ENCODE results near the gene NEDD8.
"Not testable (repeated sequence)": the region's sequence is repeated elsewhere in the genome, so short reads cannot be mapped to it uniquely, and the experiment has no call there.

Gene NEDD8

DNA sequence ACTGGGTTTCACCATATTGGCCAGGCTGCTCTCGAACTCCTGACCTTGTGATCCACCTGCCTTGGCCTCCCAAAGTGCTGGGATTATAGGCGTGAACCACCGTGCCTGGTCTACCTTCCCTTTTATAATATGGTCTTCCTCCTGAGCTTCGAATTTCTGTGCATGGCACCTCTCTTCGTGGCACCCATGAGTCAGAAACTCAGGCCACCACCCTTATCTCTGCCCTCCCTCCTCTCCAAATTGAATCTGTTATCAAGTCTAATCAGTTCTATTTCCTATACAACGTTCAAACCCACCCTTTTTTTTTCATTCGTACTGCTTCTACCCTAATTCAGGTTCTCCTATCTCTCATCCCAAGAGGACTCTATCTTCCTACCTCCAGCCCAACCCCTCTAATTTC is 15.3 kb upstream of the NEDD8 start:
- DNase-seq (ENCODE audit: low spot score) = no peak

GRCh38 chr14:24246765-24247212 is 14.6 kb upstream of the NEDD8 start:
- no peak for DNase-seq (ENCODE audit: low spot score)

GRCh38 chr14:24245350-24245749 is 13.2 kb upstream of the NEDD8 start:
- DNase-seq (ENCODE audit: low spot score) = not testable (repeated sequence)

GRCh38 chr14:24243336-24243836 is 11.2 kb upstream of the NEDD8 start:
- DNase-seq (ENCODE audit: low spot score) = no peak

DNA sequence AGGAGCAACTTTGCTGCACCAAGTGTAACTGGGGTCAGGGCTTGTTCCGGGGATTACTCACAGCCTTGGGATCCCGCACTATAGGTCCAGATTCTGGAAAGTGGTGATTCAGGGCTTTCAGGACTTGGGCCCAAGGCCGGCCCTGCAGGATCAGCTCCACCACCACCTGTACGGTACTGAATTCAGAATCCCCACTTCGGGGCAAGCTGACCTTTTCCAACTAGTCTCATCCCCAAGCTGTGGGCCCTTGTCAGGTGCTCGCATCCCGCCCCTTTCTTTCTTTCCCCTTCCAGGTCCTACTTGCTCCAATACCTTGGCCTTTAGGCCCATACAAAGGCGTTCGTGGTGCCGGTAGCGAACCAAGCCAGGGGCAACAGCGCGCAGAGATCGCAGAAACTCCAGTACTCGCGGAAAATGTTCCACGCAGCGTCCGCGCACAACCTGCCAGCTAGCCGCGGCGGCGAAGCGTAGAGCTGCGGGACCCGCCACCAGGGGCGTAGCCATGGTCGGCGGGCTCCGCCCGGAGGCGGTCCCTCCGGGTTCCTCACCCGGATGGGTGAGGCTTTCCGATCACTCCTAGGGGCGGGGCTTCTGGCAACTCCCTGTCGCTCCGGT is 9.8 kb upstream of the NEDD8 start:
- peak; percentile 97 for DNase-seq (ENCODE audit: low spot score)

- no peak for DNase-seq (ENCODE audit: low spot score)
Measured at GRCh38 chr14:24240110-24240918, 8.1 kb upstream of the NEDD8 start.

GRCh38 chr14:24238527-24239037 is 6.4 kb upstream of the NEDD8 start:
- no peak for DNase-seq (ENCODE audit: low spot score)

DNA sequence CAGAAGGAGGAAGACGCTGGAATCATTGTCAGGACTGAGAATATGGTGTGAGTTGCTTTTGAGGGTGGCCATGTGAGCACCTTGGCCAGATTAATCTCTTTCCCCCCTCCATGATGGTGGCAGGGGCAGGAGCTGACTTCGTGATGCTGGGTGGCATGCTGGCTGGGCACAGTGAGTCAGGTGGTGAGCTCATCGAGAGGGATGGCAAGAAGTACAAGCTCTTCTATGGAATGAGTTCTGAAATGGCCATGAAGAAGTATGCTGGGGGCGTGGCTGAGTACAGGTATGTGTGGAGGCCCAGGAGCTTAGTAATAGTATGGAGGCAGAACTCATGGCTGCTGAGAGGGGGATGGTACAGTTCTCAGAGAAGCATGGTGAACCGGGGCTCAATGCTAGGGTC is 6.0 kb upstream of the NEDD8 start:
- no peak for DNase-seq (ENCODE audit: low spot score)

GRCh38 chr14:24237463-24237955 is 5.3 kb upstream of the NEDD8 start:
- no peak for DNase-seq (ENCODE audit: low spot score)

GRCh38 chr14:24236689-24237462 is 4.7 kb upstream of the NEDD8 start:
- no peak for DNase-seq (ENCODE audit: low spot score)

DNA sequence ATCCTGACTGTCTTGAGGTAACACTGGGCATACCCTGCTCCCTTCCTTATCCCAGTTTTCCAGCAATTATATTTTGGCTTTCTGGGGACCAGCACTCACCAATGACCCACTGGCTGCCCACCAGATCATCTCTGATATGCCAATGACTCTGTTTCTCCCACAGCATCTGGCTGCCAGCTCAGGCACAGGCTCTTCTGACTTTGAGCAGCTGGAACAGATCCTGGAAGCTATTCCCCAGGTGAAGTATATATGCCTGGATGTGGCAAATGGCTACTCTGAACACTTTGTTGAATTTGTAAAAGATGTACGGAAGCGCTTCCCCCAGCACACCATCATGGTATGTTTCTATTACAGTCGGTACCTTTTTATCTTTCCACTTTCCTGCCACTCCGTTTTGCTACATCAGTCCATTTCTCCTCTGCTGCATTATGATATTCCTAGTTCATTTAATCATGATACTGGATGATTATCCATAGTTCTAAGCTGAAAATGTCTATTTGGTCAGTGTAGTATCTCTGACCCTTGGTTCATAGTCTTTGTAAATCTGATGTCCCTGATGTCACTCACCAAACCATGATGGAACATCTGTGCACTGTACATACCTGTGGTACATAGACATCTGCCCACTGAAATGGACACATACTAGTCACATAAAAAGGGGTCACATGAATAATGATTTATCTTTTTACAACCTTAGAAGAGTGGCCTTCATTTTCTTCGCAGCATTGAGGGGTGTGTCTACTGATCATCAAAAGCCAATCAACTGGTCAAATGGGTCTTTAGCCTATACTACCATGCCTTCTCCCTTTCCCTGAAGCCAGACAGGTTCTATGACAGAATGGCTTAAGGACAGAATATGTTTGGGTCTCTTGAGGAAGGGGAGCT is 3.9 kb upstream of the NEDD8 start:
- no peak for DNase-seq (ENCODE audit: low spot score)

DNA sequence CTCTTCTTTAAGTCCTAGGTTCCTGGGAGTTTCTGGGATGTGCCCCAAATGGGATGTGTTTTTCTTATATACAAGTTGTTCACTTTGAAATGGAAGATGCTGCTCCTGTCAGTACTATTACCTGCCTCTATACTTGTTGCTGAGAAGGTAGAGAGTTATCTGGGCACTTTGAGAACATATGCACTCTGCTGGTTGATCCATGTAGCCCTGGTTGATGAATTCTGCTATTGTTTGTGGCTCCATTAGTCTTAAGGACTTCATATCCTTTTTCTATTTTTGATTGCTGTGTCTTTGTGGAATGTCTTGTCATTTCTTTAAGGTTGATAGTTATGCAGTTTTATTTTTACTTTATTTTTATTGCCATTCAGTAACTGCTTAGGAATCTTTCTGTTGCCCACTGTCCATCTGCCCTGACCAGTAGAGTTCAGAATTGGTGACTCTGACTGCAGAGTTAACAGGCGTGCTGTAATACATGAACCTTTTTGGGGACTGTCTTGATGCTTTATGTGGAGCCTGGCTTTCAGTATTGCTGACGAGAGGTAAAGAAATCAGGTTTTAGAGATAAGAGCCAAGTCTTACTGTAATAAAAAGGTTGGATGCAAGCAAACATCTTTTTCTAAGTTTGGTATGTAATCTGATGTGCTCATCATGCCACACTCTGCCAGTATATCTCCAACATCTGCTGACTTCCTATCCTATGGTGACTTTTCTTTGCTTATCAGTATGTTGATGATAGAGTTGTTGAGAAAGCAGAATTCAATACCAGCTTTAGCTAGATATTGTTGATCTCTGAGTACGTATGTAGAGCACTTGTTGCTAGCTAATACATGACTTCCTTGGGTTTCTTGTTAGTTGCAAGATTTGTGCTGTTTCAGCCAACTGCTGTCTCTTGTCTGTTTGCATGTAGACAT is 2.2 kb upstream of the NEDD8 start:
- DNase-seq (ENCODE audit: low spot score) = no peak

DNA sequence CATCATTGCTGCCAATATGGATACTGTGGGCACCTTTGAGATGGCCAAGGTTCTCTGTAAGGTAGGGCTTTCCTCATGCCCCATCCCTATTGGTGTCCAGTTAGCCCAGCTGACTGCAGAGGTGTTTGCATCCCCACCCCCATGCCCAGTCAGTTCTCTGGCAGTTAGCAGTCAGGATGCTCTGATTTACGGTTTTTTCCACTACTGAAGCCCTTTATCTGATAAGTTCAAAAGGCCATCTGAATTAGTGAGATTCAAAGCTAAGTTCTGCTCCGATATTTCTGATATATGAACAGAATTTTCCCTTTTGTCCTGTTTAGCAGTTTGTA is 1.3 kb upstream of the NEDD8 start:
- no peak for DNase-seq (ENCODE audit: low spot score)

- no peak for DNase-seq (ENCODE audit: low spot score)
Measured at GRCh38 chr14:24232645-24233537, 724 bp upstream of the NEDD8 start, which contains the start of gene GMPR2. Gene GMPR2 (plus strand): TSS chr14:24232929. CDS start chr14:24233254, 325 bp downstream.

DNA sequence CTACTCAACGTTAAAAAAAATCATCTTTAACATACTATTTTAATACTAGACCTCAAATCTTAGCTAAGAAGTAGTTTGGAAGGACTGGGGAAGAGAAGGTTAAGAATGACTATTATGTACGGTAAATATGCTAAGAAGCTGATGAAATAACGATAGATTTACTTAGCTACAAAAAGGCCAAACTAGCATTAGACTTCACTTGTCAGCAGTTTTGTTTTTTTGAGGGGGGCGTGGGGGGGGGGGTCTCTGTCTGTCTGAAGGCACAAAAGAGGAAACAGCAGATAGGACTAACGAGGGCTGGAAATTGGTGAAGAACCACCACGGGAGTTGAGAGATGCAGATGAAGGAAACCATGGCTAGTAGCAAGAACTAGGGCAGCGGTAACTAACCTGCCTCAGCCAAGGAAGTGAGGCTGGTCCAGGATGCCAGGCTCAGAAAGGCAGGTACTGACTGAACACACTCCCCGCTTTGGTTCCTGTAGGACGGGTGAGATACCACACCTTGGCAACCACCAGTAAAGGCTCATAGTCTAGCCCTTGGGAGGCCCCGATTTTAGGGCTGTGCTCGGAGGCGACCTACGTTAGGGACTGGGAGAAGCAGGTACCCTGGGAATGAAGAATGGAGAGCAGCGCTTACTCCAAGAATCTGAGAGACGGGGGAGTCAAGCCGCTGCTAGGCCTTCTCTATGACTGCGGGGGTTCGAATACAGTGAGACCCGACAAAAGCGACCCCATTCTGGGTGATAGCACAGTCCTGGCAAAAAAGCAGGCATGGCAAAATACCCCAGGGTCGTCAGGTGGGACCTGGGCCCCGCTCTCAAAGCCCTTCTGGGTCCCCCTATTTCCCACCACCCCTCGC is 675 bp downstream of the NEDD8 start:
- DNase-seq (ENCODE audit: low spot score) = peak; percentile 23

DNA sequence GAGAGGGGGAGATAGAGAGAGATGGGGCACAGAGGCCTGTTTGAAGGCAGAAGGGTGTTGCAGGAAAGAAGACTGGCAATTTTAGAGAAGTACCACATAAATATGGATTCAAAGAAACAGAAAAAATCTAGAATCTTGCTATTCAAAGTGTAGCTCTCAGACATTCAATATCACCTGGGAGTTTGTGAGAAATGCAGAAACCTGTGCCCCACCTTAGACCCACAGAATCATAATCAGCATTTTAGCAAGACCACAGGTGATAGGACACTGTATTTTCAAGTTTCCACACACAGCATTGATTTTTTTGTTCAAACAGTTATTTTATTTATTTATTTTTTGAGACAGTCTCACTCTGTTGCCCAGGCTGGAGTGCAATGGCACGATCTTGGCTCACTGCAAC is 3.3 kb downstream of the NEDD8 start:
- no peak for DNase-seq (ENCODE audit: low spot score)

DNA sequence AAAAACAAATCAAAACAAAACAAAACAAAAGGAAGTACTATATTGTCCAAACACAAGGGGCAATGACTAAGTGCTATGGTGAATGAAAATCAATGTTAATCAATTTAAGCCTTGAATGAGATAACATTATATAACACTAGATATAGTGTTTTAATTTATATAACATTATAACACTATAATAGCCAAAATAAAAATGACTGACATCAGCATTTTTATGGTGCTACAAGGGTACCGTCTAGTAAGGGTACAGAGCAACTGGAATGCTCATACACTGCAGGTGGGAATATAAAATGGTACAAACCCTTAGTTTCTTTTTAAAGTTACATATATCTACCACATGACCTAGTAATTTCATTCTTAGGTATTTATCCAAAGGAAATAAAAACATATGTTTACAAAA is 5.7 kb downstream of the NEDD8 start:
- no peak for DNase-seq (ENCODE audit: low spot score)

DNA sequence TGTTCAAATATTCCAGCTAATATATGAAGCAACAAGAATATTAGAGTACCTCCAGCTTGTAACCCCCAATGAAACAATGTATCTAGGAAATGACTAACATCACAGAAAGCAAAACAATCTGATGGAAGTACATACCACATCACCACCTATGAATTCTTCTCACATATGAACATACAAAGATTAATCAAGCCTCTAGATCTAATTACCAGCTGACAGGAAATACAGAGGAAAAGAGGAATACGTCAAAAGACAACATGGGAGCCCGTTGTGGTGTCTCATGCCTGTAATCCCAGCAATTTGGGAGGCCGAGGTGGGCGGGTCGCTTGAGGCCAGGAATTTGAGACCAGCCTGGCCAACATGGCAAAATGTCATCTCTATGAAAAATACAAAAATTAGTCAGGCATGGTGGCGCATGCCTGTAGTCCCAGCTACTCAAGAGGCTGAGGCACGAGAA is 7.5 kb downstream of the NEDD8 start:
- no peak for DNase-seq (ENCODE audit: low spot score)
